NCI-H748 treated with DMSO at 0.1 percent for 48 hours (cell line): ENCODE measurements around the gene PIK3C3.

Experiments
- DNase-seq: peaks from one replicate; lab custom pipeline; 2025; lab: John Stamatoyannopoulos, UW

Gene PIK3C3

DNA sequence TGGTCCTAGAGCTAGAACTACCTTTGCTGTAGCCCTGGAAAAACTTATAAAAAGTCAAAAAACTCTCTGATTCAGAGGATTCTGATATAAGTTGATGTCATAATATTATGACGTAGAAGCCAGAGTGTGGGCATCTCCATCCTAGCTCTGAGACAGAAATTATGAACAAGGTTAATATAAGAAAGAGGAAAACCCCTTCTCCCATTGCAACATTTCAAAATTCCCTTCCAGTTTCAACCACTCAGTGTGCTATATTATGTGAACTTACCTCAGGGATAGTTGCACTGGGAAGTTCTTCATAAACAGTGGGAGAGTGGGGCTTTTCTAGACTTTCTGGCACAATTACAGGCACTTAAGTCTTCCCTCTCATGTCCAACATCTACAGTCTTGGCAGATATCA, 171.6 kb downstream of the PIK3C3 start:
- DNase-seq = no peak

DNA sequence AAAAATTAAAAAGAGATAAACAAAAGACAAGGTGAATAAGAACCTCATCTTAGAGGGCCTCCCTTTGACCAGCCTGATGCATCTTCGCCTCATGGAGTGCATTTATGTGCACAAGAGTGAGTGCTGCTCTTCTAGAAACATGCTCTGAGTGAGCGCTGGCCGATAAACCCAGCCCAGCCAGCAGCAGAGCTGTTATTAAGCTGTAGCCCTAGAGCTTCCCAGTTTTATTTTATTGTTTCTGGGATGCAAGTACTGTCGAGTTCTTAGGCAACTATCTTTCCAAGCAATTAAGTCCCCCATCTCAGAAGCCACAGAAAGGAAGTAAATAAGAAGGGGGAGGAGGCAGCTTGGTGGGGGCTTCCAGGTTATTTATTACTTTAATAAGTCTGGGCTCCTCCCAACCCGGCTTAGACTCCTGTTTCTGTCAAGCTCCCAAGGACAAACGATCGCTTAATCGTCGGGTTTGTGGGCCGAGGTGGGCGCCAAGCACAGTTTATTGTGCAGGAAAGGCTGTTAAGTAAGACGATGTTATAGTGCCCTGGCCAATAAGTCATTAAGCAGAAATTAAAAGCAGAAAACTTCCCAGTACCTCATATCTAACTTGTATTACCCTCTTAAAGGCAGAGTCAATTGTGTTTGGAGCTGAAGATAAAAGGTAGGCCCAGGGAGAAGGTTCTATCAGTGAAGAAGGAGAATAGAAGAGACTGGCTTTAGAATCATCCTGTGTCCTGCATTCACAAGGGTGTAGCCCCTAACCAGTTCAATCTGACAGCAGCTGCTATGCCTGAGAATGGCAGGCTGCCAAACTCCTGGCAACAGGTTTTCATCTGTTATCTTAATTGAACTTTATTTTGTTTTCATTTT, 176.3 kb downstream of the PIK3C3 start:
- peak; percentile 81 for DNase-seq

DNA sequence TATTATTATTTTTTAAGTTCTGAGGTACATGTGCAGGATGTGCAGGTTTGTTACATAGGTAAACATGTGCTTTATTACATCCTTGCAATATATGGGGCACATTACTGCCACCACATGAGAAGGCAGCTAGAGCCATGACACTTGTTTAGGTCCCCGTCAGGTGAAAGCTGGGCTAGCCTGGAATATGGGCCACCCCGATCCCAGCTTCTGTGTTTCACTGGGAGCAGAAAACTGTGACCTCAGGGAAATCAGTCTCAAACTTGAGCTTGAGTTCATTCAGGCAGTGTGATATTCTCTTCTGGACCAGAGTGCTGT, 176.9 kb downstream of the PIK3C3 start:
- DNase-seq = no peak
